Panc1 (cell line): ENCODE results near the gene DNASE2B. TPM values are rescaled to one million over a fixed set of nuclear protein-coding genes. Genes with fewer than 3 reads are reported as not detected.

Experiments used
- ATAC-seq: fragments of 200-7000 bp; cut with Tn5 transposase; 2 replicates; pipeline ENCODE4 v1.9.1; 2020; ENCODE audit warnings: mild to moderate bottlenecking, moderate library complexity
- BruUV-seq: library from RNA; stranded (reverse); fragments of 400-500 nt; replicated peaks from 2 replicates; lab custom pipeline; 2021; lab: Mats Ljungman, UMichigan
- CTCF ChIA-PET: fragments of 300-600 bp; sonication (Branson Sonifier 250); formaldehyde crosslinking; loops from one replicate; lab custom pipeline; 2022; ENCODE audit warnings: antibody characterized with exemption; lab: Charles Lee
- POLR2A ChIA-PET: fragments of 300-600 bp; sonication (Branson Sonifier 250); formaldehyde crosslinking; loops from one replicate; lab custom pipeline; 2022; ENCODE audit warnings: antibody characterized with exemption; lab: Charles Lee
- DNase-seq: peaks from one replicate; pipeline ENCODE4 v3.0.0-alpha.2; 2010; ENCODE audit warnings: low read depth, low spot score
- H3K27ac ChIP-seq: 2 replicates; pipeline ENCODE4 v1.5.1; 2011; ENCODE audit warnings: mild to moderate bottlenecking, low read length, inconsistent platforms
- H3K27me3 ChIP-seq: fragments of 200-500 bp; sonication (Bioruptor generic); 2 replicates; pipeline ENCODE4 v1.6.0; 2014; ENCODE audit warnings: low read length, inconsistent platforms; ENCODE audit not compliant: control insufficient read depth, insufficient read depth
- H3K36me3 ChIP-seq: fragments of 200-500 bp; sonication (Bioruptor generic); 2 replicates; pipeline ENCODE4 v1.5.1; 2014; ENCODE audit warnings: inconsistent platforms, mild to moderate bottlenecking, low read length, moderate library complexity; ENCODE audit not compliant: control insufficient read depth, insufficient read depth
- H3K4me1 ChIP-seq: 2 replicates; pipeline ENCODE4 v1.5.1; 2011; ENCODE audit warnings: inconsistent platforms, mild to moderate bottlenecking, low read length, moderate library complexity; ENCODE audit not compliant: control insufficient read depth, insufficient read depth
- H3K4me3 ChIP-seq, 2 experiments: 2 replicates each; pipeline ENCODE4 v1.5.1; 2011 to 2012; ENCODE audit warnings: low read depth in 2 of 2, low read length in 2 of 2, mild to moderate bottlenecking in 2 of 2, inconsistent platforms in 1 of 2, moderate library complexity in 1 of 2
- H3K9me3 ChIP-seq: fragments of 200-500 bp; sonication (Bioruptor generic); 2 replicates; pipeline ENCODE4 v1.5.1; 2014; ENCODE audit warnings: low read depth, mild to moderate bottlenecking, inconsistent platforms, low read length, moderate library complexity; ENCODE audit not compliant: control insufficient read depth, insufficient read depth
- POLR2AphosphoS5 ChIP-seq: IDR thresholded peaks from 2 replicates; pipeline ENCODE4 v1.6.1; 2012; ENCODE audit warnings: mild to moderate bottlenecking, low read depth, low read length, moderate library complexity
- SIN3A ChIP-seq: IDR thresholded peaks from 2 replicates; pipeline ENCODE4 v1.6.1; 2012; ENCODE audit warnings: low read depth, mild to moderate bottlenecking, low read length, moderate library complexity, borderline replicate concordance; ENCODE audit not compliant: insufficient read depth
- TCF7L2 ChIP-seq: IDR thresholded peaks from 2 replicates; pipeline ENCODE4 v1.6.1; 2011; ENCODE audit warnings: mild to moderate bottlenecking, low read depth, low read length, inconsistent platforms
- in situ Hi-C: cut with HindIII; loops from 2 replicates; pipeline ENCODE4 v1.10.0; 2016; ENCODE audit warnings: low sequenced_read_pairs, low pct_unique_long_range_greater_than_20kb
- intact Hi-C: fragments of 100-400 bp; cut with micrococcal nuclease; formaldehyde crosslinking; loops from one replicate; pipeline ENCODE4 v1.10.0; 2022; ENCODE audit not compliant: unreplicated experiment
- total RNA-seq: library from RNA; stranded (reverse); gene quantifications from one replicate; pipeline ENCODE4 v1.2.1, GENCODE V29; 2021; ENCODE audit not compliant: unreplicated experiment
- TF ChIP-seq, protein P1 (sequence below), 2 experiments: IDR thresholded peaks; 2 replicates each; pipeline ENCODE4 v1.6.1; 2011 to 2012; ENCODE audit warnings: low read depth in 2 of 2, control low read depth in 1 of 2, low read length in 1 of 2, mild to moderate bottlenecking in 1 of 2, moderate library complexity in 1 of 2; ENCODE audit not compliant: insufficient read depth in 1 of 2
- TF ChIP-seq, protein P2 (sequence below): fragments of 450-650 bp; IDR thresholded peaks from 2 replicates; pipeline ENCODE4 v1.5.1; 2017; ENCODE audit warnings: mild to moderate bottlenecking

DNASE2B gene
- total RNA-seq, 1 experiment from 2014 or later: not detected

DNA sequence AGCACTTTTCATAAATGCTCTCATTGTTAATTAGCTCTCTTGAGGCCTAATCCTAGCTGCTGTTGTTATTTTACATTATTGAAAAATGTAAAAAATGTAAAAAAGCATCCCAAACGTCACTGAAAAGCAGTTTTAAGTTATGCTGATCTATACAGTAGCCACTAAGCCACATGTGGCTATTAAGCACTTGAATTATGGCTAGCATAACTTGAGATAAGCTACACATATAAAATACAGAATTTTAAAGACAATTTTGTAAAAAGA lies 18.4 kb upstream of the DNASE2B start:
- no peaks in the 10 kb centered on the region for H3K36me3 ChIP-seq
- intact Hi-C loops (no loop called here), in situ Hi-C loops (no loop called here)
- TF ChIP-seq SIN3A (no peak), POLR2AphosphoS5 (no peak), TCF7L2 (no peak)
- TF ChIP-seq, protein P1, sequence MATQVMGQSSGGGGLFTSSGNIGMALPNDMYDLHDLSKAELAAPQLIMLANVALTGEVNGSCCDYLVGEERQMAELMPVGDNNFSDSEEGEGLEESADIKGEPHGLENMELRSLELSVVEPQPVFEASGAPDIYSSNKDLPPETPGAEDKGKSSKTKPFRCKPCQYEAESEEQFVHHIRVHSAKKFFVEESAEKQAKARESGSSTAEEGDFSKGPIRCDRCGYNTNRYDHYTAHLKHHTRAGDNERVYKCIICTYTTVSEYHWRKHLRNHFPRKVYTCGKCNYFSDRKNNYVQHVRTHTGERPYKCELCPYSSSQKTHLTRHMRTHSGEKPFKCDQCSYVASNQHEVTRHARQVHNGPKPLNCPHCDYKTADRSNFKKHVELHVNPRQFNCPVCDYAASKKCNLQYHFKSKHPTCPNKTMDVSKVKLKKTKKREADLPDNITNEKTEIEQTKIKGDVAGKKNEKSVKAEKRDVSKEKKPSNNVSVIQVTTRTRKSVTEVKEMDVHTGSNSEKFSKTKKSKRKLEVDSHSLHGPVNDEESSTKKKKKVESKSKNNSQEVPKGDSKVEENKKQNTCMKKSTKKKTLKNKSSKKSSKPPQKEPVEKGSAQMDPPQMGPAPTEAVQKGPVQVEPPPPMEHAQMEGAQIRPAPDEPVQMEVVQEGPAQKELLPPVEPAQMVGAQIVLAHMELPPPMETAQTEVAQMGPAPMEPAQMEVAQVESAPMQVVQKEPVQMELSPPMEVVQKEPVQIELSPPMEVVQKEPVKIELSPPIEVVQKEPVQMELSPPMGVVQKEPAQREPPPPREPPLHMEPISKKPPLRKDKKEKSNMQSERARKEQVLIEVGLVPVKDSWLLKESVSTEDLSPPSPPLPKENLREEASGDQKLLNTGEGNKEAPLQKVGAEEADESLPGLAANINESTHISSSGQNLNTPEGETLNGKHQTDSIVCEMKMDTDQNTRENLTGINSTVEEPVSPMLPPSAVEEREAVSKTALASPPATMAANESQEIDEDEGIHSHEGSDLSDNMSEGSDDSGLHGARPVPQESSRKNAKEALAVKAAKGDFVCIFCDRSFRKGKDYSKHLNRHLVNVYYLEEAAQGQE (IDR thresholded peaks at IDR 0.05; ENCODE audit: insufficient read depth in 1 of 2, low read depth in 2 of 2, low read length in 1 of 2): no peak
- TF ChIP-seq, protein P2, sequence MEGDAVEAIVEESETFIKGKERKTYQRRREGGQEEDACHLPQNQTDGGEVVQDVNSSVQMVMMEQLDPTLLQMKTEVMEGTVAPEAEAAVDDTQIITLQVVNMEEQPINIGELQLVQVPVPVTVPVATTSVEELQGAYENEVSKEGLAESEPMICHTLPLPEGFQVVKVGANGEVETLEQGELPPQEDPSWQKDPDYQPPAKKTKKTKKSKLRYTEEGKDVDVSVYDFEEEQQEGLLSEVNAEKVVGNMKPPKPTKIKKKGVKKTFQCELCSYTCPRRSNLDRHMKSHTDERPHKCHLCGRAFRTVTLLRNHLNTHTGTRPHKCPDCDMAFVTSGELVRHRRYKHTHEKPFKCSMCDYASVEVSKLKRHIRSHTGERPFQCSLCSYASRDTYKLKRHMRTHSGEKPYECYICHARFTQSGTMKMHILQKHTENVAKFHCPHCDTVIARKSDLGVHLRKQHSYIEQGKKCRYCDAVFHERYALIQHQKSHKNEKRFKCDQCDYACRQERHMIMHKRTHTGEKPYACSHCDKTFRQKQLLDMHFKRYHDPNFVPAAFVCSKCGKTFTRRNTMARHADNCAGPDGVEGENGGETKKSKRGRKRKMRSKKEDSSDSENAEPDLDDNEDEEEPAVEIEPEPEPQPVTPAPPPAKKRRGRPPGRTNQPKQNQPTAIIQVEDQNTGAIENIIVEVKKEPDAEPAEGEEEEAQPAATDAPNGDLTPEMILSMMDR: no peak
- no peaks in the 10 kb centered on the region for H3K27me3 ChIP-seq
- H3K4me1 ChIP-seq: no peaks in the 10 kb centered on the region
- ATAC-seq (no peak), DNase-seq (no peak)
- no peaks in the 10 kb centered on the region for H3K9me3 ChIP-seq
- ChIA-PET POLR2A (no interaction called here), CTCF (no interaction called here)
- no TSS peak for BruUV-seq
- no peak overlapping the region for H3K27ac ChIP-seq
- H3K4me3 ChIP-seq: no peak overlapping the region

- H3K27me3 ChIP-seq: no peaks in the 10 kb centered on the region
- no peak for ATAC-seq
- no peak for DNase-seq
- ChIA-PET POLR2A (no interaction called here), CTCF (no interaction called here)
- no peaks in the 10 kb centered on the region for H3K9me3 ChIP-seq
- H3K27ac ChIP-seq: no peak overlapping the region
- intact Hi-C loops: no loop called here
- no peaks in the 10 kb centered on the region for H3K36me3 ChIP-seq
- in situ Hi-C loops: no loop called here
- BruUV-seq: no TSS peak
- H3K4me3 ChIP-seq: no peak overlapping the region
- TF ChIP-seq POLR2AphosphoS5: no peak
- no peaks in the 10 kb centered on the region for H3K4me1 ChIP-seq
Observed at GRCh38 chr1:84382127-84382526, 16.2 kb upstream of the DNASE2B start.

DNA sequence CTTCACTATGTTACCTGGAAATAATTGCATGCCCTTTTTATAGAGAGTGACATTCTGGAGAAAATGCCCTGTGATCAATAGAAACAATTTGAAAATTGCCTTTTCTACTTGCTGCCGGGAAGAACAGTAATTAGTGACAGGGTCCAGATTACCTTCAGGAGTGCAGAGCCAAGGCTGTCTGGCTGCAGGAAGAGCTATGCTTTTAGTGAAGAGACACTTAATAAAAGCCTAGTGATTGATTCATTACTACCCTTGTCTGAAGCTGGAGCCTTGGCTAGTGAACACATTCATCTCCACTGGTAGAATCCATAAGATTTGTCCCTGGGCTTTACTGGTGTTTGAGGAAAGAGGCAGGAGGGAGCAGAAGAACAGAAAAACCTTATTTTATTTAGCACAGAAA lies 12.9 kb upstream of the DNASE2B start:
- intact Hi-C loops (no loop called here), in situ Hi-C loops (no loop called here)
- no peak for TF ChIP-seq SIN3A
- ATAC-seq (no peak), DNase-seq (no peak)
- BruUV-seq: no TSS peak
- H3K4me1 ChIP-seq: no peaks in the 10 kb centered on the region
- ChIA-PET CTCF (no interaction called here), POLR2A (interaction anchor here (0.6 kb wide), 1 partner anchor 631 kb away, joined by 5 read pairs; no protein-coding TSS in a partner anchor)
- H3K9me3 ChIP-seq: no peaks in the 10 kb centered on the region
- H3K4me3 ChIP-seq: no peak overlapping the region
- no peaks in the 10 kb centered on the region for H3K27me3 ChIP-seq
- no peaks in the 10 kb centered on the region for H3K36me3 ChIP-seq
- no peak overlapping the region for H3K27ac ChIP-seq
